Stimulated activated CD8-positive, alpha-beta memory T cell treated with anti-CD3 and anti-CD28 coated beads, Interleukin-12 subunit alpha, Interleukin-12 subunit beta, amount 100 ng/mL, for 24 hours (primary cell): ENCODE measurements around the gene ECSIT.
"Not testable (repeated sequence)": the region's sequence is repeated elsewhere in the genome, so short reads cannot be mapped to it uniquely, and the experiment has no call there.

ENCODE experiments used
- DNase-seq: peaks from one replicate; pipeline ENCODE4 v3.0.0-alpha.2; 2020; ENCODE audit errors: extremely low read depth

The ECSIT gene

DNA sequence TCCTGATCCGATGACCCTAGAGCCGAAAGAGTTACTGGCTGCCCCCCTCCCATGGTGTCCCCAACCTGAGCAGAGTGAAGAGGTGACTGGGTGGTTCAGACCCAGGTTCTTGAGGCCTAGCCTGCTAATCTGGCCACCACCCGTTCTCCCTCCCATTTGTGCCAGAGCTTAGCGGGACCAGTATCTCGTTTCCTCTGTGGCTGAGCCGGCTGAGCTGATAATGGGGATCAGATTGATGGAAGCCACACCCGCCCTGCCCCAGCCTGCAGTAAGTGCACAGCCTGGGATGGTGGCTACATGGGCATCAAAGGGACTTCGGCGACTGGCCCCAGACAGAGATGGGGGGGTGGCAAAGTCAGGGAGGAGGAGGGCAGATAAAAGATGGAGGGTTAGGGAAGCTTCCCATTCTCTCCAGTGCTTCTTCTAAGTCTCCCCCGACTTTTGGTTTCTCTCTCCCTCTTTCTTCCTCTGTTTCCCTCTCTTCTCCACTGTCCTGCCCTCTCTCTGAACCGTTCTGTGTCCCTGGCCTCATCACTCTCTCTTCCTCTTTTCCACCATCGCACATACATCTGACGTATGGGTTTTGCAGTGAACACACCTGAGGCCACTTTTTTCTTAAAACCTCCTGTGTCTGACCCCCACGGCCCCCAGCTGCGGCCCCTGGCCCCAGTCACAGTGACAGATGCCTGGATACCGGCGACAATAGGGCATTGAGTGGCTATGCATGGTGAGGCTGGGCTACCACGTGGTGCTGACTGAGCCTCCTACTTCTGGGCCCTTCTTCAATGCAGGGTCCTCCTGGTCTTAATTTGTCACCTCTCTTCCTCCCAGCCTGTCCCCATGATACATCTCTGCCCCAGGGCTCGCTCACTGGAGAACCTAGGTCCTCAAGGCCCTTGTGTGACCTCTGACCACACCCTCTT, 50.5 kb downstream of the ECSIT start:
- no peak for DNase-seq

DNA sequence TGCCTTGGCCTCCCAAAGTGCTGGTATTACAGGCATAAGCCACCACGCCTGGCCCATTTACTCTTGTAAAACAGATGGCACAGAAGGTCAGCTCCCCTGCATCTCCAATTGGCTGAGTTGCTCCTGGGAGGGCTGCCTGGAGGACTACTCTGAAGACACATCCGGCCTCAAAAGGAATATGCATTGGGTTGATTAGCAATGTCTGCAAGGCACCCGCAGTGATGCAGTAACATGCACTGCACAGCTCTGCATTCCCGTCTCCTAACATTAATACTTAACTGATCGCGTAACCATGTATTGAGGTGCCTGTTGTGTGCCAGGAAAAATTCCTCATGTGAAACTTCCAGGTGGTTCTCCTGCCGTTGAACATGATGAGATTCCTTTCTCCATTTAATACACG, 53.1 kb downstream of the ECSIT start:
- no peak for DNase-seq

DNA sequence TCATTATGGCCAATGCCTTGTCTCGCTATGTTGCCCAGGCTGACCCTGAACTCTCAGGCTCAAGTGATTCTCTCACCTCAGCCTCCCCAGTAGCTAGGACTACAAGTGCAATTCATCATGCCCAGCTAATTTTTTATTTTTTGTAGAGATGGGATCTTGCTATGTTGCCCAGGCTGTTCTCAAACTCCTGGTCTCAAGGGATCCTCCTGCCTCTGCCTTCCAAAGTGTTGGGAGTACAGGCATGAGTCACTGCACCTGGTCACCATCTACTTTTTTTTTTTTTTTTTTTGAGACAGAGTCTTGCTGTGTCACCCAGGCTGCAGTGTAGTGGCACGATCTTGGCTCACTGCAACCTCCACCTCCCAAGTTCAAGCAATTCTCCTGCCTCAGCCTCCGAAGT, 53.6 kb downstream of the ECSIT start:
- DNase-seq, result not testable (repeated sequence)

DNA sequence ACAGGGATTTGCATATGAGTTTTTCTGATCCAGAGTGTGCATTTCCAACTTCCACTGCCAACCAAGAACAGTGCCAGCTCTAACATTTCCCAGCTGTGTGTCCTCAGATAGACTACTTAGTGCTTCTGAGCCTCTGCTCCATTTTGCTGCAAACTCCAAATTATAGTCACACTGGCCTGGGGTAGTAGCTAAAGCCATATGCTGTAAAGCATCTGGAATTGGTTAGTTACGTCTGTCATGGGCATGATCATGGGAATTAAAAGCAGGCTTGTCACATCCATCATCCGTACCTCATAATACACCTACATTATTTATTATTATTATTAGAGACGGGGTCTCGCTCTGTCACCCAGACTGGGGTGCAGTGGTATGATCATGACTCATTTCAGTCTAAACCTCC, 55.2 kb downstream of the ECSIT start:
- no peak for DNase-seq

DNA sequence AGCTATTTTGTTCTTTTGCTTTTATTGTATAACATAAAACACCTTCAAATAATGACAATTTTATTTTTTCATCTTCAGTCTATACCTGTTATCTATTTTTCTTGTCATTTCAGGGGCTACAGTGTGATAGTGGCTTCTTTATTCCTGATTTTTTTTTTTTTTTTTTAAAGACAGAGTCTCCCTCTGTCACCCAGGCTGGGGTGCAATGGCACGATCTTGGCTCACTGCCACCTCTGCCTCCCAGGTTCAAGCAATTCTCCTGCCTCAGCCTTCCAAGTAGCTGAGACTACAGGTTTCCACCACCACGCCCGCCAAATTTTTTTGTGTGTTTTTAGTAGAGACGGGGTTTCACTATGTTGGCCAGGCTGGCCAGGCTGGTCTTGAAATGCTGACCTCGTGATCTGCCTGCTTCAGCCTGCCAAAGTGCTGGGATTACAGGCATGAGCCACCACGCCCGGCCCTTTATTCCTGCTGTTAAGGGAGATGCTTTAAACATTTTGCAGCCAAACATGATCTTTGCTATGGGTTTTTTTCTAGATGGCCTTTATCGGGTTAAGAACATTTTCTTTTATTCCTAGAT, 60.6 kb downstream of the ECSIT start:
- DNase-seq, result not testable (repeated sequence)

DNA sequence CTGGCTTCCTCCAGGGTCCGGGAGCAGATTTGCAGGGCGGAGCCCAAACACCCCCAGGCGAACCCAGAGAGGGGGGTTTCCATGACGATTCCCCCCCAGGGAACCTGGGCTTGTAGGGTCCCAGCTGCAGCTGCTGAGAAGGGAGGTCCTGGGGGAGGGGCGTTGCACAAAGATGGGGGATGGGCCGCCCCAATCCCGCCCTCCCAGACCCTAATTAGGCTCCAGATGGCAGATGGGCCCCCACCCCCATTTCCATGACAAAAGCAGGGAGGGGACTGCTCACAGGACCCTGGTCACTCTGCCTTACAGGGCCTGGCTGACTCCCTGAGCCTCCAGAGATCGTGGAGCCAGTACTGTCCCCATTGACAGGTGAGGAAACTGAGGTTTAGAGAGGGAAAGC, 63.3 kb downstream of the ECSIT start:
- DNase-seq, result no peak

DNA sequence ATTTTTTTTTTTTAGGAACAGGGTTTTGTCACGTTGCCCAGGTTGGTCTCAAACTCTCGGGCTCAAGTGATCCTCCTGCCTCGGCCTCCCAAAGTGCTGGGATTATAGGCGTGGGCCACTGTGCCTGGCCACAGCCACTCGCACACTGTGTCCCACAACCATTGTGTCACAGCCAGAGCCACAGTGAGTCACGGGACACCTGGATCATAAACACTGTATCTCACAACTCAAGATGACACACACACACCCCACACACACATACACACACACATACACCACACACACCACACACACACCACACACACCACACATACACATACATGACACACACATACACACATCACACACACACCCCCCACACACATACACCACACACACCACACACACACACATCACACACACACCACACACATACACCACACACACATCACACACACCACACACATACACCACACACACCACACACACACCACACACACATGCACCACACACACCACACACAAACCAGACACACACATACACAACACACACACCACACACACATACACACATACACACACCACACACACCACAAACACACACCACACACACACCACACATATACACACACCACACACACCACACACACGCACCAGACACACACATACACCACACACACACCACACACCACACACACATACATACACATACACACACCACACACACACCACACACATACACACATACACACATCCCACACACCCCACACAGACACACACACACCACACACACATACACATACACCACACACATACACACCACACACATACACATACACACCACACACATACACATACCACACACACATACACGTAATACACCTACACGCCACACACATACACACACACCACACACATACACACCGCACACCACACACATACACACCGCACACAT, 64.3 kb downstream of the ECSIT start:
- DNase-seq, result no peak

DNA sequence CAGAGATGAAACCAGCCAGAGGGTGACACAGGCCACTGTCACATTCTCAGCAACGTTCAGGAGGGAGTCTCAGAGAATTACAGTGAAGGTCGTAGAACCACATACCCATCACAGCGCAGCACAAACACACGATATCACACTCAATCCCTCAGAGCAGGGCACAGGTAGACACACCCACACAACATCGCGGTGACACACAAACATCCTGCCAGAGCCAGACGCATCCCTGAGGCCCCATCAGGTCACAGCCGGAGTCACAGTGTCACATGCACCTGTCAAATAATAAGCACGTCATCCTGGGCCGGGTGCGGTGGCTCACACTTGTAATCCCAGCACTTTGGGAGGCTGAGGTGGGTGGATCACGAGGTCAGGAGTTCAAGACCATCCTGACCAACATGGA, 65.5 kb downstream of the ECSIT start:
- no peak for DNase-seq

DNA sequence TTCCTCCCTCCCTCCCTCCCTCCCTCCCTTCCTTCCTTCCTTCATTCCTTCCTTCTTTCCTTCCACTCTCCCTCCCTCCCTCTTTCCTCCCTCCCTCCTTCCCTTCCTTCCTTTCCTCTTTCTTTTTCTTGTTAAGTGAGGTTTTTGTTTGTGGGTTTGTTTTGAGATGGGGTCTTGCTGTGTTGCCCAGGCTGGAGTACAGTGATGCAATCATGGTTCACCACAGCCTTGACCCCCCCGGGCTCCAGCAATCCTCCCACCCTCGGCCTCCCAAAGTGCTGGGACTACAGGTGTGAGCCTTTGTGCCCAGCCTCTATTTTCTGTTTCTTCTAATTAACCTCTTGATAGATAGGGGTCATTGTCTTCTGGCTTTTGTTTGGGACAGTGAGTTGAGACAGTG, 67.5 kb downstream of the ECSIT start:
- no peak for DNase-seq

DNA sequence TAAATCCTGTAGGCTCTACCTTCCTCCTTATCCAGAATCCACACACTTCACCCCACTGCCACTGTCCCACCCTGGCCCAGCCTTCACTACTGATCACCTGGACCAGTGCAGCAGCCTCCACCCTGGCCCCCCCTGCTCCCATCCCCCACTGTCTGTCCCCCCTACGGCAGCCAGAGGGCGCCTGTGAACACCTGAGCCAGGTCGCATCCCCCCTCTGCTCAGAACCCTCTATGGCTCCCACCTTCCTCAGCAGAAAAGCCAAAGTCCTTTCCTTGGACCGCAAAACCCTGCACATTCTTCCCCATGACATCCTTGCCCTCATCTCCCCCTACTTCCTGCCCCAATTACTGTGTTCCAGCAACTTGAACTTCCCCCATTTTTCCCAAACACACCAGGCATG, 68.7 kb downstream of the ECSIT start:
- DNase-seq, result no peak

DNA sequence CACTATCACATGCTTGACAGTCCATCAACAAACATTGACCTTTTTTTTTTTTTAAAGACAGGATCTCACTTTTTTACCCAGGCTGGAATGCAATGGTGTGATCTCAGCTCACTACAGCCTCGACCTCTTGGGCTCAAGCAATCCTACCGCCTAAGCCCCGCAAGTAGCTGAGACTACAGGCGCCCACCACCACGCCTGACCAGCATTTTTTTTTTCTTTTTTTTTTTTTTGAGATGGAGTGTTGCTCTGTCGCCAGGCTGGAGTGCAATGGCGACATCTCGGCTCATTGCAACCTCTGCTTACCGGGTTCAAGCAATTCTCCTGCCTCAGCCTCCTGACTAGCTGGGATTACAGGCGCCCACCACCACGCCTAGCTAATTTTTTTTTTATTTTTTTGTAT, 70.0 kb downstream of the ECSIT start:
- DNase-seq, result not testable (repeated sequence)

DNA sequence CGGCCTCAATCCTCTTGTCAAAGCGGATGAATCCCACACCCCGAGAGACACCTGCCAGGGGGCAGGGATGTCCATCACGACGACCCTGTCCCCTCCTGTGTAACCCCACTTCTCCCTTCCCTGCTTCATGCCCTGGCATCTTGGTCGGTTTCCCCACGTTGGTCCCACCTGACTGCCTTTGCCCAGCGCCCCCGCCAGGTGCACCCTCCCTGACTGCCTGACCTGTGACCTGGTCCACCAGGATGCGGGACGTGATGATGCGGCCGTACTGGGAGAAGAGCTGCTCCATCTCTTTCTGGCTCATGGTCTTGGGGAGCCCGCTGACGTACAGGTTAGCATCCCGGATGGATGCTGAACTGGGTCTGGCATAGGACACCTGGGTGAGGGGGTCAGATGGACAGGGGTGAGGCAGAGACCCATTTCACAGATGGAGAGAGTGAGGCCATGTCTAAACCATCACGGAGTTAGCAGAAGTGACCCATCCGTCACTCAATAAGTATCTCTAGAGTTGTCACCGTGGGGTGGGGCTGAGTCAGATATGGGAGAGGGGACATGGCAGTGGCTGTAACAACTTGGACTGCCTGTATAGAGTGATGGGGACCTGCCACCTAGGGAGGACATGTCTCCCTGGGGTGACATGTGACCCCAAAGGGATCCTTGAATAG, 70.6 kb downstream of the ECSIT start:
- DNase-seq, result no peak

DNA sequence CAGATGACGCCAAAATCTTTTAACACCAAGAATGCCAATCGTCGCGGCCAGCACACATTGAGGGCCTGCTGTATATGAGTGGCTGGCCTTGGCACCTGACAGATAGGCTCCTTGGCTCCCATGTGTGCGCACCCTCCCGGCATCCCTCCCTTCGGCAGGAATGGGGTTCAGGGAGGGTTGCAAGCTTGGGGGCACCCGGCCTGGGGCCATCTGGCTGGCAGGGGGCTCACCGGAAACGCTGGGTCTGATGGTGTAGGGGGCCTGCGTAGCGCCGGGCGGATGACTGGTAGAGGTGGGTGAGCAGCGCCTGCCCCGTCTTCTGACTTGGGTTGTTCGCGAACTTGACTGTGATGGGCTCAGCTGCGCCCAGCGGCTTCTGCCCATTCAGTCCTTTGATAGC, 71.1 kb downstream of the ECSIT start:
- no peak for DNase-seq

DNA sequence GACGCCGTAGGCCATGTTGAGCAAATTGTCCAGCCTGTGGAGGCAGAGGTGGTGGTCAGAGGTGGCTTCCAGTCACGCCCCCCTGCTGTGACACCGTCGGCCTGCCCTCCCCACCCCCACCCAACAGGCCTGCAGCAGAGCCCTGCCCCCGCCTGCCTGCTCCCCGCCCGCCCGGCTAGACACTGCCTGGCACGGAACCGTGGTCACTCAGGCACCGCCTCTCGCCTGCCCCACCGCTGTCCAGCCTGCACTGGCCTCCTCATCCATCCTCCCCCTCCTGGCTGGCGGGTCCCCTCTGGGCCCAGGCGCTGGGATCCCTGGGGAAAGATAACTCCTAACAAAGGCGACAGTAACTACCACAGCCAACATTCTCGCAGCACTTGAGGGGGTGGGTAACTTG, 71.8 kb downstream of the ECSIT start:
- DNase-seq, result no peak

DNA sequence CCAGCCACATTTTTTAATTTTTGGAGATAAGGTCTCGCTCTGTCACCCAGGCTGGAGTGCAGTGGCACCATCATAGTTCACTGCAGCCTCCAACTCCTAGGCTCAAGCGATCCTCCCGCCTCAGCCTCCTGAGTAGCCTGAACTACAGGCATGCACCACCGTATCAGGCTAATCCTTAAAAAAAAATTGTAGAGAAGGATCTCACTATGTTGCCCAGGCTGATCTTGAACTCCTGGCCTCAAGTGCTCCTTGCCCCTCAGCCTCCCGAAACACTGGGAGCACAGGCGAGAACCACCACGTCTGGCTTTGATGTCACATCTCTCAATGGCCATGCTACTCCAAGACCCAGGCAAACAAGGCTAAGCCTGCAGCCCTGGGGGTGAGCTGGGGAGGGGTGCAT, 72.3 kb downstream of the ECSIT start:
- DNase-seq, result no peak
